GM12878 (cell line): ENCODE data around the gene ADA. TPM values are rescaled to one million over a fixed set of nuclear protein-coding genes. Genes with fewer than 3 reads are reported as not detected.
A peak's percentile ranks its signal among the peaks of the same experiment; 100 is the strongest.

Experiments
- CREB1 ChIP-seq: IDR thresholded peaks from 2 replicates; pipeline ENCODE4 v1.6.1; 2012; ENCODE audit warnings: low read depth, mild to moderate bottlenecking, inconsistent platforms
- EED ChIP-seq: sonication (generic); IDR thresholded peaks from 2 replicates; pipeline ENCODE4 v1.6.1; 2016; ENCODE audit warnings: antibody characterized with exemption, low read depth
- HDAC2 ChIP-seq: fragments of 200-600 bp; sonication (generic); IDR thresholded peaks from 2 replicates; pipeline ENCODE4 v1.6.1; 2017
- HSF1 ChIP-seq: fragments of 150-350 bp; IDR thresholded peaks from 2 replicates; pipeline ENCODE4 v1.6.1; 2014; ENCODE audit warnings: mild to moderate bottlenecking, low read depth, low read length
- IKZF1 ChIP-seq: fragments of 450-650 bp; conservative IDR thresholded peaks from 2 replicates; pipeline ENCODE4 v1.6.1; 2017; ENCODE audit warnings: antibody characterized with exemption, mild to moderate bottlenecking
- IRF3 ChIP-seq: fragments of 450-650 bp; IDR thresholded peaks from 2 replicates; pipeline ENCODE4 v1.6.1; 2014; ENCODE audit warnings: mild to moderate bottlenecking
- JUNB ChIP-seq: IDR thresholded peaks from 2 replicates; pipeline ENCODE4 v1.6.1; 2016; ENCODE audit warnings: antibody characterized with exemption, mild to moderate bottlenecking
- MAX ChIP-seq: IDR thresholded peaks from 2 replicates; pipeline ENCODE4 v1.6.1; 2012; ENCODE audit warnings: low read depth, low read length, improper control_type of control experiment
- MLLT1 ChIP-seq: fragments of 450-650 bp; IDR thresholded peaks from 2 replicates; pipeline ENCODE4 v1.6.1; 2016; ENCODE audit warnings: mild to moderate bottlenecking
- MTA3 ChIP-seq: IDR thresholded peaks from 2 replicates; pipeline ENCODE4 v1.6.1; 2012; ENCODE audit warnings: low read length, inconsistent platforms, borderline replicate concordance
- NBN ChIP-seq: fragments of 450-650 bp; IDR thresholded peaks from 2 replicates; pipeline ENCODE4 v1.6.1; 2016
- NFIC ChIP-seq: IDR thresholded peaks from 2 replicates; pipeline ENCODE4 v1.6.1; 2012; ENCODE audit warnings: low read depth, mild to moderate bottlenecking, inconsistent platforms, low read length, moderate library complexity
- NKRF ChIP-seq: fragments of 450-650 bp; conservative IDR thresholded peaks from 2 replicates; pipeline ENCODE4 v1.6.1; 2017; ENCODE audit warnings: mild to moderate bottlenecking, moderate library complexity
- PML ChIP-seq: IDR thresholded peaks from 2 replicates; pipeline ENCODE4 v1.6.1; 2012; ENCODE audit warnings: low read length, inconsistent platforms
- SPI1 ChIP-seq: IDR thresholded peaks from 2 replicates; pipeline ENCODE4 v1.6.1; 2011; ENCODE audit warnings: low read depth, mild to moderate bottlenecking, low read length, moderate library complexity, borderline replicate concordance; ENCODE audit not compliant: insufficient read depth
- SUPT20H ChIP-seq: IDR thresholded peaks from 2 replicates; pipeline ENCODE4 v1.6.1; 2011; ENCODE audit warnings: low read depth, mild to moderate bottlenecking, low read length, moderate library complexity, borderline replicate concordance; ENCODE audit not compliant: control insufficient read depth
- SUZ12 ChIP-seq: fragments of 200-600 bp; sonication (generic); IDR thresholded peaks from one replicate; pipeline ENCODE4 v1.6.1; 2018; ENCODE audit warnings: antibody characterized with exemption, mild to moderate bottlenecking; ENCODE audit not compliant: unreplicated experiment
- TCF12 ChIP-seq: IDR thresholded peaks from 2 replicates; pipeline ENCODE4 v1.6.1; 2011; ENCODE audit warnings: low read depth, mild to moderate bottlenecking, low read length
- ZNF687 ChIP-seq: fragments of 450-650 bp; IDR thresholded peaks from 2 replicates; pipeline ENCODE4 v1.6.1; 2017; ENCODE audit warnings: mild to moderate bottlenecking, moderate library complexity
- polyA plus RNA-seq, 11 experiments: library from polyadenylated mRNA; depleted of rRNA in 4 of 11; unstranded in 6 of 11; stranded (reverse) in 5 of 11; fragments of >200 nt; fragmentation: Nextera tagmentation in 4 of 11; fragmentation: Illumina TruSeq in 1 of 11; extraction: Ambion mirVana in 4 of 11; extraction: Trizol in 1 of 11; gene quantifications; 1 replicate in 1 of 11; 2 replicates in 10 of 11; pipeline versions ENCODE4 v1.2.1 to v1.2.3, GENCODE V29; 2011 to 2016; ENCODE audit warnings: inconsistent platforms in 2 of 11, missing spikeins in 2 of 11, low read depth in 1 of 11
- total RNA-seq, 4 experiments: library from RNA; depleted of rRNA in 3 of 4; stranded (reverse); fragments of >200 nt in 3 of 4; fragmentation: Illumina TruSeq in 1 of 4; extraction: Trizol in 1 of 4; gene quantifications; 2 replicates each; pipeline versions ENCODE4 v1.2.1 to v1.2.3, GENCODE V29; 2013 to 2021

ADA gene
- total and polyA plus RNA-seq, 10 of the 15 experiments (the other 5 are each of a cell fraction or from before 2014, with no cell fraction given) = 40.9 to 217 (median 90.8) TPM

- peak; percentile 70; the same call in 1 of the 2 replicates for TF ChIP-seq ZNF687
- TF ChIP-seq MAX = 0 out of 2 replicates have a peak, but pooled peaks have one; percentile 12
- TF ChIP-seq HDAC2 = no peak
- TF ChIP-seq NBN = 0 out of 2 replicates have a peak, but pooled peaks have one; percentile 20
- TF ChIP-seq PML = no peak
- TF ChIP-seq NKRF = peak; percentile 15; the same call in 1 of the 2 replicates
- TF ChIP-seq CREB1 = no peak
- TF ChIP-seq IKZF1 = peak; percentile 93
- TF ChIP-seq HSF1 = no peak
- TF ChIP-seq JUNB = peak; percentile 77
- peak; percentile 98 for TF ChIP-seq EED
- no peak for TF ChIP-seq SUZ12
- no peak for TF ChIP-seq SUPT20H
- no peak for TF ChIP-seq IRF3
- TF ChIP-seq TCF12 = peak; percentile 54; the same call in 1 of the 2 replicates
- TF ChIP-seq NFIC = peak; percentile 77; the same call in 1 of the 2 replicates
- 0 out of 2 replicates have a peak, but pooled peaks have one; percentile 37 for TF ChIP-seq MLLT1
- peak; percentile 70; the same call in 1 of the 2 replicates for TF ChIP-seq MTA3
- peak; percentile 94 for TF ChIP-seq SPI1
Measured at GRCh38 chr20:44585057-44585963, 66.2 kb downstream of the ADA start (continued).
